Keratinocyte (primary cell): ENCODE data around the gene MAML1.

ENCODE experiments used
- CTCF ChIP-seq, 3 experiments: IDR thresholded peaks in 1 of 3; conservative IDR thresholded peaks in 1 of 3; optimal IDR thresholded peaks in 1 of 3; 2 replicates in 2 of 3; 3 replicates in 1 of 3; pipeline versions ENCODE3 to v1.5.1; 2011; ENCODE audit warnings: low read length in 3 of 3, mild to moderate bottlenecking in 3 of 3, moderate library complexity in 2 of 3, control low read depth in 1 of 3, inconsistent platforms in 1 of 3; ENCODE audit not compliant: insufficient read depth in 2 of 3; ENCODE audit errors: extremely low read depth in 1 of 3
- EZH2 ChIP-seq: IDR thresholded peaks from one replicate; pipeline ENCODE4 v1.6.1; 2012; ENCODE audit warnings: inconsistent platforms, mild to moderate bottlenecking, low read length, moderate library complexity

- TF ChIP-seq CTCF (optimal IDR thresholded peaks at IDR 0.05 in 1 of 3, IDR thresholded peaks at IDR 0.05 in 1 of 3, conservative IDR thresholded peaks at IDR 0.05 in 1 of 3; ENCODE audit: extremely low read depth in 1 of 3, insufficient read depth in 2 of 3, low read length in 3 of 3) (no peak), EZH2 (no peak)
Observed at GRCh38 chr5:179729303-179729702, 3.3 kb upstream of the MAML1 start.
